HG02588 (cell line): ENCODE measurements around the gene COX20.
A peak's percentile ranks its signal among the peaks of the same experiment; 100 is the strongest.
"Not testable (repeated sequence)": the region's sequence is repeated elsewhere in the genome, so short reads cannot be mapped to it uniquely, and the experiment has no call there.

Experiments used
- ATAC-seq: cut with Tn5 transposase; IDR thresholded peaks from one replicate; pipeline ENCODE4 v1.9.1; 2021; ENCODE audit warnings: mild to moderate bottlenecking, moderate library complexity; ENCODE audit not compliant: unreplicated experiment

The COX20 gene

GRCh38 chr1:244821134-244821533 lies 14.3 kb upstream of the COX20 start:
- ATAC-seq, result no peak

GRCh38 chr1:244822878-244823277 lies 12.6 kb upstream of the COX20 start:
- ATAC-seq, result no peak

- ATAC-seq, result no peak
Observed at GRCh38 chr1:244826712-244827111, 8.7 kb upstream of the COX20 start.

GRCh38 chr1:244830639-244831038 lies 4.8 kb upstream of the COX20 start:
- no peak for ATAC-seq

GRCh38 chr1:244833260-244833659 lies 2.2 kb upstream of the COX20 start:
- ATAC-seq, result not testable (repeated sequence)

- peak; percentile 4 for ATAC-seq
Observed at GRCh38 chr1:244833734-244834542, 1.5 kb upstream of the COX20 start.

GRCh38 chr1:244834543-244835275 lies 749 bp upstream of the COX20 start:
- peak; percentile 64 for ATAC-seq

GRCh38 chr1:244836135-244836521 lies 670 bp downstream of the COX20 start:
- ATAC-seq, result no peak

GRCh38 chr1:244836584-244836983 lies 1.1 kb downstream of the COX20 start:
- no peak for ATAC-seq

GRCh38 chr1:244837597-244838258 lies 2.3 kb downstream of the COX20 start:
- ATAC-seq, result no peak

GRCh38 chr1:244839656-244840055 lies 4.2 kb downstream of the COX20 start:
- no peak for ATAC-seq

GRCh38 chr1:244840219-244840794 lies 4.8 kb downstream of the COX20 start:
- ATAC-seq, result no peak

- ATAC-seq, result no peak
Observed at GRCh38 chr1:244841273-244841927, 5.9 kb downstream of the COX20 start.

GRCh38 chr1:244843148-244843978 lies 7.9 kb downstream of the COX20 start:
- no peak for ATAC-seq

- no peak for ATAC-seq
Observed at GRCh38 chr1:244844155-244845121, 9.0 kb downstream of the COX20 start.

GRCh38 chr1:244846653-244847052 lies 11.2 kb downstream of the COX20 start:
- no peak for ATAC-seq

GRCh38 chr1:244849189-244849866 lies 13.9 kb downstream of the COX20 start:
- ATAC-seq, result no peak
